Measurements from ENCODE around the gene PFN2.

The PFN2 gene

GRCh38 chr3:149917124-149917667, 53.5 kb downstream of the PFN2 start:
- Histone ChIP-seq H3K36me3 (ENCODE audit: control insufficient read depth, insufficient read depth, low read length) (peaks cover 4% of the 10 kb centered on the region; the same call in 1 of the 2 replicates), H3K4me3 (ENCODE audit: low read depth, low read length) (no peak overlapping the region), H3K4me1 (ENCODE audit: control insufficient read depth, insufficient read depth, low read length) (no peaks in the 10 kb centered on the region), H3K9ac (ENCODE audit: low read length) (no peak overlapping the region), H3K27ac (ENCODE audit: low read depth, low read length) (no peak overlapping the region), H3K9me3 (ENCODE audit: control insufficient read depth, insufficient read depth, low read depth, low read length) (no peaks in the 10 kb centered on the region), H3K27me3 (ENCODE audit: control insufficient read depth, insufficient read depth, low read length) (no peaks in the 10 kb centered on the region)

Data from HUES6 (cell line).